ENCODE data around the gene ACSF2.
"Not testable (repeated sequence)": the region's sequence is repeated elsewhere in the genome, so short reads cannot be mapped to it uniquely, and the experiment has no call there.

The ACSF2 gene

GRCh38 chr17:50407921-50408320 lies 18.1 kb upstream of the ACSF2 start:
- no peak overlapping the region for H3K4me3 ChIP-seq (ENCODE audit: low read length in 2 of 2)
- peaks cover 0 to 7% of the 10 kb centered on the region in 2 donors for H3K4me1 ChIP-seq (ENCODE audit: control insufficient read depth in 2 of 2, insufficient read depth in 2 of 2, low read length in 2 of 2)
- H3K36me3 ChIP-seq (ENCODE audit: control insufficient read depth in 2 of 2, insufficient read depth in 2 of 2, low read length in 2 of 2), result no peaks in the 10 kb centered on the region
- H3K9ac ChIP-seq (ENCODE audit: low read depth in 1 of 2, low read length in 2 of 2), result no peak overlapping the region
- H3K27me3 ChIP-seq (ENCODE audit: control insufficient read depth in 2 of 2, insufficient read depth in 2 of 2, low read length in 2 of 2), result no peaks in the 10 kb centered on the region
- no peak overlapping the region for H3K27ac ChIP-seq (ENCODE audit: low read depth in 2 of 2, low read length in 2 of 2)
- H3K9me3 ChIP-seq (ENCODE audit: control insufficient read depth in 2 of 2, low read length in 2 of 2), result no peaks in the 10 kb centered on the region

GRCh38 chr17:50412188-50412732 lies 13.8 kb upstream of the ACSF2 start:
- Histone ChIP-seq H3K4me3 (ENCODE audit: low read length in 2 of 2) (no peak overlapping the region), H3K9ac (ENCODE audit: low read depth in 1 of 2, low read length in 2 of 2) (no peak overlapping the region), H3K4me1 (ENCODE audit: control insufficient read depth in 2 of 2, insufficient read depth in 2 of 2, low read length in 2 of 2) (peaks cover 0 to 7% of the 10 kb centered on the region in 2 donors), H3K36me3 (ENCODE audit: control insufficient read depth in 2 of 2, insufficient read depth in 2 of 2, low read length in 2 of 2) (no peaks in the 10 kb centered on the region), H3K9me3 (ENCODE audit: control insufficient read depth in 2 of 2, low read length in 2 of 2) (no peaks in the 10 kb centered on the region), H3K27ac (ENCODE audit: low read depth in 2 of 2, low read length in 2 of 2) (no peak overlapping the region), H3K27me3 (ENCODE audit: control insufficient read depth in 2 of 2, insufficient read depth in 2 of 2, low read length in 2 of 2) (no peaks in the 10 kb centered on the region)

DNA sequence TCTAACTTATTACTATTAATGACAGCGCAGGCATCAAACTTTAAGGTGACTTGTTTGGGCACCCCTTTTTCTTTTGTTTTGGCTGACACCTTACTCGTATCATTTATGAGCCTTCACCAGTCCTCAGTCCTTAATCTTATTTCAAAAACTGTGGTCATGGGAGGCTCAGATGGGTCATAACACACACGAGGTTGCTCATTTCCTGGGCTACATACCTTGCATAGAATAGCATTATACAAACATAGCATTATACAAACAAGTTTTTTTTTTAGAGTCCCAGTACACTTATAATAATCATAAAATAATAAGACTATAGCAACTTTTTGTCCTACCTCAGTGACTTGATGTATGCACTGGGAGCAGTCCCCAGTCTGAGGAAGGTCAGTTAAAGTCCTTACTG lies 11.2 kb upstream of the ACSF2 start:
- no peak overlapping the region for H3K4me3 ChIP-seq (ENCODE audit: low read length in 2 of 2)
- H3K9ac ChIP-seq (ENCODE audit: low read depth in 1 of 2, low read length in 2 of 2), result no peak overlapping the region
- H3K27me3 ChIP-seq (ENCODE audit: control insufficient read depth in 2 of 2, insufficient read depth in 2 of 2, low read length in 2 of 2), result no peaks in the 10 kb centered on the region
- no peak overlapping the region for H3K27ac ChIP-seq (ENCODE audit: low read depth in 2 of 2, low read length in 2 of 2)
- H3K9me3 ChIP-seq (ENCODE audit: control insufficient read depth in 2 of 2, low read length in 2 of 2), result no peaks in the 10 kb centered on the region
- peaks cover 0 to 7% of the 10 kb centered on the region in 2 donors for H3K4me1 ChIP-seq (ENCODE audit: control insufficient read depth in 2 of 2, insufficient read depth in 2 of 2, low read length in 2 of 2)
- H3K36me3 ChIP-seq (ENCODE audit: control insufficient read depth in 2 of 2, insufficient read depth in 2 of 2, low read length in 2 of 2), result no peaks in the 10 kb centered on the region

GRCh38 chr17:50419577-50419976 lies 6.4 kb upstream of the ACSF2 start:
- H3K27ac ChIP-seq (ENCODE audit: low read depth in 2 of 2, low read length in 2 of 2); H3K9me3 ChIP-seq (ENCODE audit: control insufficient read depth in 2 of 2, low read length in 2 of 2); H3K9ac ChIP-seq (ENCODE audit: low read depth in 1 of 2, low read length in 2 of 2); H3K4me3 ChIP-seq (ENCODE audit: low read length in 2 of 2); H3K36me3 ChIP-seq (ENCODE audit: control insufficient read depth in 2 of 2, insufficient read depth in 2 of 2, low read length in 2 of 2); H3K4me1 ChIP-seq (ENCODE audit: control insufficient read depth in 2 of 2, insufficient read depth in 2 of 2, low read length in 2 of 2); H3K27me3 ChIP-seq (ENCODE audit: control insufficient read depth in 2 of 2, insufficient read depth in 2 of 2, low read length in 2 of 2): not testable (repeated sequence)

- no peaks in the 10 kb centered on the region for H3K36me3 ChIP-seq (ENCODE audit: control insufficient read depth in 2 of 2, insufficient read depth in 2 of 2, low read length in 2 of 2)
- H3K4me1 ChIP-seq (ENCODE audit: control insufficient read depth in 2 of 2, insufficient read depth in 2 of 2, low read length in 2 of 2), result peaks cover 12 to 13% of the 10 kb centered on the region in 2 donors
- peak overlapping the region in 1 of 2 donors; percentile 59 for H3K4me3 ChIP-seq (ENCODE audit: low read length in 2 of 2)
- H3K9me3 ChIP-seq (ENCODE audit: control insufficient read depth in 2 of 2, low read length in 2 of 2), result no peaks in the 10 kb centered on the region
- no peaks in the 10 kb centered on the region for H3K27me3 ChIP-seq (ENCODE audit: control insufficient read depth in 2 of 2, insufficient read depth in 2 of 2, low read length in 2 of 2)
- peak overlapping the region; percentile 13 to 53 for H3K27ac ChIP-seq (ENCODE audit: low read depth in 2 of 2, low read length in 2 of 2)
- H3K9ac ChIP-seq (ENCODE audit: low read depth in 1 of 2, low read length in 2 of 2), result no peak overlapping the region
Observed at GRCh38 chr17:50420419-50421112, 5.5 kb upstream of the ACSF2 start.

GRCh38 chr17:50421308-50422051 lies 4.5 kb upstream of the ACSF2 start:
- peak overlapping the region in 1 of 2 donors; percentile 59 for H3K4me3 ChIP-seq (ENCODE audit: low read length in 2 of 2)
- no peaks in the 10 kb centered on the region for H3K36me3 ChIP-seq (ENCODE audit: control insufficient read depth in 2 of 2, insufficient read depth in 2 of 2, low read length in 2 of 2)
- H3K9me3 ChIP-seq (ENCODE audit: control insufficient read depth in 2 of 2, low read length in 2 of 2), result no peaks in the 10 kb centered on the region
- H3K4me1 ChIP-seq (ENCODE audit: control insufficient read depth in 2 of 2, insufficient read depth in 2 of 2, low read length in 2 of 2), result peaks cover 15% of the 10 kb centered on the region in 2 donors
- peak overlapping the region; percentile 58 to 65 for H3K27ac ChIP-seq (ENCODE audit: low read depth in 2 of 2, low read length in 2 of 2)
- H3K27me3 ChIP-seq (ENCODE audit: control insufficient read depth in 2 of 2, insufficient read depth in 2 of 2, low read length in 2 of 2), result no peaks in the 10 kb centered on the region
- peak overlapping the region in 1 of 2 donors; percentile 3 for H3K9ac ChIP-seq (ENCODE audit: low read depth in 1 of 2, low read length in 2 of 2)

DNA sequence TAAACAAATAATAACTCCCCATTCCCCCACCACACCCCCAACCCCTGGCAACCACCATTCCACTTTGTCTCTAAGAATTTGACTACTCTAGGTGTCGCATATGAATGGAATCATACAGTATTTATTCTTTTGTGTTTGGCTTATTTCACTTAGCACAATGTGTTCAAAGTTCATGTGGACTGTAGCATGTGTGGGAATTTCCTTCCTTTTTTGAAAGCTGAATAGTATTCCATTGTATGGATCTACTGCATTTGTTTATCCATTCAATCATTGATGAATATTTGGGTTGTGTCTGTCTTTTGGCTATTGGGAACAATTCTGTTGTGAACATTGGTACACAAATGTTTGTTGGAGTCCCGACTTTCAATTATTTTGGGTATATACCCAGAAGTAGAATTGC lies 3.3 kb upstream of the ACSF2 start:
- H3K4me3 ChIP-seq (ENCODE audit: low read length in 2 of 2), result no peak overlapping the region
- no peaks in the 10 kb centered on the region for H3K27me3 ChIP-seq (ENCODE audit: control insufficient read depth in 2 of 2, insufficient read depth in 2 of 2, low read length in 2 of 2)
- H3K4me1 ChIP-seq (ENCODE audit: control insufficient read depth in 2 of 2, insufficient read depth in 2 of 2, low read length in 2 of 2), result peaks cover 25 to 28% of the 10 kb centered on the region in 2 donors
- no peaks in the 10 kb centered on the region for H3K36me3 ChIP-seq (ENCODE audit: control insufficient read depth in 2 of 2, insufficient read depth in 2 of 2, low read length in 2 of 2)
- H3K9ac ChIP-seq (ENCODE audit: low read depth in 1 of 2, low read length in 2 of 2), result no peak overlapping the region
- no peaks in the 10 kb centered on the region for H3K9me3 ChIP-seq (ENCODE audit: control insufficient read depth in 2 of 2, low read length in 2 of 2)
- no peak overlapping the region for H3K27ac ChIP-seq (ENCODE audit: low read depth in 2 of 2, low read length in 2 of 2)

- Histone ChIP-seq H3K9ac (ENCODE audit: low read depth in 1 of 2, low read length in 2 of 2) (no peak overlapping the region), H3K27me3 (ENCODE audit: control insufficient read depth in 2 of 2, insufficient read depth in 2 of 2, low read length in 2 of 2) (no peaks in the 10 kb centered on the region), H3K4me3 (ENCODE audit: low read length in 2 of 2) (no peak overlapping the region), H3K9me3 (ENCODE audit: control insufficient read depth in 2 of 2, low read length in 2 of 2) (no peaks in the 10 kb centered on the region), H3K4me1 (ENCODE audit: control insufficient read depth in 2 of 2, insufficient read depth in 2 of 2, low read length in 2 of 2) (peaks cover 30 to 32% of the 10 kb centered on the region in 2 donors), H3K27ac (ENCODE audit: low read depth in 2 of 2, low read length in 2 of 2) (peak overlapping the region in 1 of 2 donors; percentile 16), H3K36me3 (ENCODE audit: control insufficient read depth in 2 of 2, insufficient read depth in 2 of 2, low read length in 2 of 2) (no peaks in the 10 kb centered on the region)
Observed at GRCh38 chr17:50423553-50424159, 2.4 kb upstream of the ACSF2 start.

DNA sequence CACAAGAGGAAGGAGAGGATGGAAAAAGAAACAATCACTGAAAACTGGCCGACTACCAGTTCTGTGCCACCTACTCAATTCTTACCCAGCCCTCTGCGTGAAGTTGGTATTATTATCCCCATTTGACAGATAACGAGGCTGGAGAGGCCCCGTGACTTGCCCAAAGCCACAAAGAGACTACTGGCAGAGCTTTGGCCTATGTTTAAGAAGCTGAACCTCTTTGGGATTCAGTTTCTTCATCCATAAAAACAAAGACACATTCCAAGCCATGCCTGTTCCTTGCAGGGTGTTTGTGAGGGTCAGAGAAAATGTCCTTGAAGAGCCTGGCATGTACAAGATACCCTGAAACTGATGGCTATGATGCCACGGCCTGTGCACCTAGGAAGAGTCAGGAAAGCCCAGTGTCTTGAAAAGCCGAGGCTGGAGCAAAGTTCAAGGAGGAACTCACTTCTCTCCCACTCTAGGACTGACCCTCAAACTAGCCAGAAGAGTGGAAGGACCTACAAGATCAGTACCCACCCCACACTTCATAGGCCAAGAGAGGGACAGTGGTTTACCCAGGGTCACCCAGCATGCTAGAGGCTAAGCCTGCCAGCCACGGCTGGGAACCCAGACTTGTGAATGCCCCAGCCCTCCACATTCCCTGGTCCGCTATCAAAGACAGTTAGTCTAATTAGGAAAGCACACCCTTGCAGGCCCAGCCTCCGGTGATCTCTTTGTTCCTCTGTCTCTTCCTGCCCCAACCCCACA lies 1.6 kb upstream of the ACSF2 start:
- H3K27ac ChIP-seq (ENCODE audit: low read depth in 2 of 2, low read length in 2 of 2), result peak overlapping the region in 1 of 2 donors; percentile 16
- H3K4me1 ChIP-seq (ENCODE audit: control insufficient read depth in 2 of 2, insufficient read depth in 2 of 2, low read length in 2 of 2), result peaks cover 30 to 38% of the 10 kb centered on the region in 2 donors
- no peaks in the 10 kb centered on the region for H3K9me3 ChIP-seq (ENCODE audit: control insufficient read depth in 2 of 2, low read length in 2 of 2)
- no peaks in the 10 kb centered on the region for H3K27me3 ChIP-seq (ENCODE audit: control insufficient read depth in 2 of 2, insufficient read depth in 2 of 2, low read length in 2 of 2)
- no peaks in the 10 kb centered on the region for H3K36me3 ChIP-seq (ENCODE audit: control insufficient read depth in 2 of 2, insufficient read depth in 2 of 2, low read length in 2 of 2)
- H3K9ac ChIP-seq (ENCODE audit: low read depth in 1 of 2, low read length in 2 of 2), result no peak overlapping the region
- H3K4me3 ChIP-seq (ENCODE audit: low read length in 2 of 2), result no peak overlapping the region

Data from mucosa of rectum (tissue), 2 donors.